Left ventricle myocardium superior (tissue), 1 donor: ENCODE data around the gene MRPL39. TPM values are rescaled to one million over a fixed set of nuclear protein-coding genes. Genes with fewer than 3 reads are reported as not detected.

Experiments used
- ATAC-seq: fragments of 200-7000 bp; cut with Tn5 transposase; one replicate; pipeline ENCODE4 v1.9.1; 2020; ENCODE audit warnings: mild to moderate bottlenecking, moderate library complexity
- DNase-seq: peaks from one replicate; pipeline ENCODE4 v3.0.0-alpha.2; 2020
- intact Hi-C: fragments of 100-400 bp; cut with micrococcal nuclease; formaldehyde crosslinking; loops from one replicate; pipeline ENCODE4 v1.11.0; 2022
- total RNA-seq: library from RNA; stranded (reverse); fragmentation: NEBNext Ultra II Directional; extraction: Animal tissue kit (Norgen Biotek cat#: 25700); gene quantifications from one replicate; pipeline ENCODE4 v1.2.1, GENCODE V29; 2021
- donor health status: DM: no; HTN: yes; CAD: no; lungs with severe emphysema.

MRPL39 gene
- total RNA-seq, 1 donor from 2014 or later = 61.3 TPM

DNA sequence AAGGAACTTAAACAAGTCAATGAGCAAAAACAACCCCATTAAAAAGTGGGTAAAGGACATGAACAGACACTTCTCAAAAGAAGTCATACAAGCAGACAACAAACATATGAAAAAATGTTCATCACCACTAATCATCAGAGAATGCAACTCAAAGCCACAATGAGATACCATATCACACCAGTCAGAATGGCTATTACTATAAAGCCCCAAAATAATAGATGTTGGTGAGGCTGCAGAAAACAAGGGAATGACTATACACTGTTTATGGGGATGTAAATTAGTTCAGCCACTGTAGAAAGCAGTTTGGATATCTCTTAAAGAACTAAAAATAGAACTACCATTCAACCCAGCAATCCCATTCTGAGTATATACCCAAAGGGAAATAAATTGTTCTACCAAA lies 51.2 kb downstream of the MRPL39 start:
- no peak for ATAC-seq
- DNase-seq = no peak
- intact Hi-C loops = no loop called here

DNA sequence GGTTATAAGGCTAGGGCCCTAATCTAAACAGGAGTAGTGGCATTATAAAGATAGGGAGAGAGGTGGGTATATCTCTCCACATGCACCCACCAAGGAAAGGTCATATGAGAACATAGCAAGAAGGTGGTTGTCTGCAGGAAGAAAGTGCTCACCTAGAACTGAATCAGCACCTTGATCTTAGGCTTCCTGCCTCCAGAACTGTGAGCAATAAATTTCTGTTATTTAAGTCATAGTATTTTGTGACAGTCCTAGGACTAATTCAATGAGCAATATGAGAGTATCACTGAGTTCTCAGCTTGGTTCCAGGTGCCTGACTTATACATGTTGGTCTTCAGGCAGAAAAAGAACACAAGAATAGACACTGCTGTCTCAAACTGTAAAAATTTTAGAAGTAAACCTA lies 51.8 kb downstream of the MRPL39 start:
- ATAC-seq (no peak), DNase-seq (no peak)
- intact Hi-C loops = no loop called here

DNA sequence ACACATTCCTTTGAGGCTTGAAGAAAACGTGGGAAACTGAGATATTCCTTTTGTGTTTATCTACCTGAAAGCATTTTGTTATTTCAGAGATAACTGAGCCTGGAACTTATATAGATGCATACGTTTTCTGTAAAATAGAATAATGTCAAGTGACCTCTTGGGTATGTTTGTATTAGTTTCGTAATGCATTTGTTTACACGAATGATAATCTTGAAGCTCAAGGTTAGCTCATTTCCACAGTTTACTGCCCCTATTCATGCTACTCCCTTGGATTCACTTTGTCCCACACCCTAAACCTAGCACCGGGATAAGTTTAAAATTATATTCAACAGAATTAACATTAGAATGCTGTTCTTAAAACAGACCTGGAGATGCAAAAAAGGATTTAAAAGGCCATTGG lies 54.4 kb downstream of the MRPL39 start:
- no peak for DNase-seq
- intact Hi-C loops = no loop called here
- no peak for ATAC-seq

DNA sequence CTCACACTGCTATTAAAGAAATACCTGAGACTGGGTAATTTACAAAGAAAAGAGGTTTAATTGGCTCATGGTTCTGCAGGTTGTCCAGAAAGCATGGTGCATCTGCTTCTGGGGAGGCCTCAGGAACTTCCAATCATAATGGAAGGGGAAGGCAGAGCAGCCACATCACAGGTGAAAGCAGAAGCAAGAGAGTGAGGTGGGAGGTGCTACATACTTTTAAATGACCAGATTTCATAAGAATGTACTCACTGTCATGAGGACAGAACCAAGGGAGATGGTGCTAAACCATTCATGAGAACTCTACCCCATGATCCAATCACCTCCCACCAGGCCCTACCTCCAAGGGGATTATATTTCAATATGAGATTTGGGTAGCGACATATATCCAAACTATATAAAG lies 55.7 kb downstream of the MRPL39 start:
- ATAC-seq = no peak
- intact Hi-C loops = no loop called here

DNA sequence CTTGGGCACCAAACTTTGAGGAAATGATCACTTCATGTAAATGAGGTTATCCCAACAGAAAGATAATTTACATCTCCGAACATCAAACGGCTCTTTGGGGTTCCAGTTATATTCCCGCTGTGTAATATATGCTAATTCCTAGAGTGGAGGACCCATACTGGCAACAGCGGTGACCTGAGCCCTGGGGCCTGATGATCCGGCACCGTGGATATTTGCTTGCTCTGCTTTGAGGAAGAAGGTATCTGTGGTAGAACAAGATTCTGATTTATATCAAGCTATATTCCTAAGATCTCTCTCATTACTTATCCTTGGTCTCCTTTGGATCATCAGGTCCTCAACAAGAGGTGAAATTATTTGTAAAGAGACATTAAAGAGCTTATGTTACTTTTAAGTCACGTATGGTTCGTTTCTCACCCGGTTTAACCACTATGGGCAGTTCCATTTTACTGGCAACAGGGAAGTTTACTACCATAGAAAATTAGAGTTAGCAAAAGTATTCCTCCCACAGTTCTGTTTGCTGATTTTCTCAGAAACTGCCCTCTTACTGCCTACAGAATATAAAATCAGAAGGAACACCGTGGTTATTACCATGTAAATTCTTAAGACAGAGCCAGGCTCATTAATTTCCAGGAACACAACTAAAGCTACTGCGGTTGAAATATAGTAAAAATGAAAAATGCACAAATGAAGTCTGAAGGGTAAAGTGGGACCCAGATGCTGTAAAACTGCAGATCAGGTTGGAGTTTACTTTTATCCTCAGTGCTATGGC lies 56.7 kb downstream of the MRPL39 start:
- ATAC-seq (no peak), DNase-seq (no peak)
- intact Hi-C loops = no loop called here

More for the DNA sequence above, 55.7 kb downstream of the MRPL39 start:
- no peak for DNase-seq

DNA sequence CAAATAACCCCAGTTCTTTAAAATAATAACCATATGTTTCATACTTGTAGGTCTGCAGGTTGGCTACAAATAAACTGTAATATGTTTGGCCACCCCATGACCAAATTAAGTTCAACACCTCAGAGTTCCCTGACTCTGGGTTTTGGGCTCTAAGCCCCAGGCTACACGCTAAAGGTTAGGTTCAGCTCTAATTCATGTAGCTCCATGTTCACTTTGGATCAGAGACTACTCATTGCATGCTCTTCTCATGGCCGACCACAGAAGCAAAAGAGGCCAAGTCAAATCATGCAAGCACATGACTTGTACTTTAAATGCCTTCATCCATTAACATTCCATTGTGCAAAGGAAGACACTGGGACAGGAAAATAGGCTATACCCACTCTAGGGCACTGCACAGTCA lies 66.2 kb downstream of the MRPL39 start:
- DNase-seq = no peak
- no peak for ATAC-seq
- intact Hi-C loops = no loop called here

DNA sequence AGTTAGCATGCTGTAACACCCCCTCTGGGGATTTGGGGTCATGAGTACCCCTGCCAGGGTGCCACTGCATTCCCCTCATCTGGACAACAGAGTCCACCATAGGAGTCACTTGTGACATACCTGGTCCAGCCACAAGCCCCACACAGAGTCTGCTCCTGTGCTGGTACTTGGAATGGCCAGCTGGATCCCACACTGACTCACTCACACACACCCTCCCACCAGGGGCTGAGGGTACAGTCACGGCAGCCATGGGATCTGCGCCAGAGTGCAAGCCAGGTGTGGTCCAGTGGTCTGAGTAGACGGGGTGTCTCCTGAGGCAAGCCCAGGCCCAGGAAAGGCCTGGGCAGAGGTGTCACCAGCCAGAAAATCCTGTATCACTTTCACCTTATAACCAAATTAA lies 67.7 kb downstream of the MRPL39 start:
- DNase-seq (no peak), ATAC-seq (no peak)
- intact Hi-C loops = no loop called here

DNA sequence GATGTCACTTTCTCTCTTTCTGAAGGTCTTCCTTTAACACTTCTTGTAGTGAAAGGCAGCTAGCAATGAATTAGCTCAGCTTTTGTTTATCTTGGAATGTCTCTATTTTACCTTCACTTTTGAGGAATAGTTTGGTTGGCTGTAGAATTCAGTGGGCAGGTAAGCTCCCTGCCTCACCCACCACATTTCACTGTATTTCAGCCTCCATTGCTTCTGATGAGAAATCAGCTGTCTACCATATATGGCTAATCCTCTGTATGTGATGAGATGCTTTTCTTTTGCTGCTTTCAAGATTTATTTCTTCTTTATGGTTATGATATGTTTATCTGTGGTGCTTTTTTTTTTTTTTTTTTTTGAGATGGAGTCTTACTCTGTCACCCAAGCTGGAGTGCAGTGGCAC lies 70.1 kb downstream of the MRPL39 start:
- intact Hi-C loops = no loop called here
- no peak for DNase-seq
- no peak for ATAC-seq

DNA sequence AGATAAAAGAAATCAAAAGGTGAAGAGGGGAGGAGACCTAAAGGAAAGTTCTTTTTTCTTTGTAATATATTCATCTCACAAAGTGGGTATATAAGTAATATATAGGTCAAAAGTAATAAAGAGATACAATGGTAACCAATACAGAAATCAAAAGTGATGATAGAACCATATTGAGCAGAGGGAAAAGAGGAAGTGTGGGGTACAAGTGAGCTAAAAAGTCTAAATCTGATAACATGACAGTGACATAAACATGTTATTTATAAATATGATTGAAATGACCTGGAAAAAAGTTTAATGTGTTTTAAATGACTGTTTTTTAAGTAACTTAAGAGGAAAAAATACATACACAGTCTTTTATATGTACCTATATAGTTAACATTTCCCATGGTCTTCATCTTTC lies 70.5 kb downstream of the MRPL39 start:
- ATAC-seq (no peak), DNase-seq (no peak)
- intact Hi-C loops = no loop called here

DNA sequence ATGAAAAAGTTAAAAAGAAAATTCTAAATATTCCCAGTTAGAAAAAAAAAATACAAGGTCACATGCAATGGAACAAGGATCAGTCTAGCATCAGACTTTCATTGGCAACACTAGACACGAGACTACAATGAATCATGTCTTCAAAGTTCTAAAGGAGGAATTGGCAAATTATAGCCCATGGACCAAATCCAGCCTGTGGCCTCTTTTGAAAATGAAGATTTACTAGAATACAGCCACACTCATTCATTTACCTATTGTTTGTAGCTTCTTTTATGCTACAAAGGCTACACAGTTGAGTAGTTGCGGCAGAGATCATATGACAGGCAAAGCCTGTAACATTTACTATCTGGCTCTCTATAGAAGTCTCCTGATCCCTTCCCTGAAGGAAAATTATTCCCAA lies 71.4 kb downstream of the MRPL39 start:
- DNase-seq (no peak), ATAC-seq (no peak)
- intact Hi-C loops = no loop called here

Other genes with a start within 250 kb of the MRPL39 start
- 42.6 TPM for gene JAM2, start 31.8 kb upstream of the MRPL39 start, total RNA-seq
- 962 TPM for gene ATP5PF, start 127.4 kb upstream of the MRPL39 start, total RNA-seq
- gene GABPA, start 127.5 kb upstream of the MRPL39 start, total RNA-seq = 19.3 TPM